Measurements from ENCODE around the gene GTPBP4.

GRCh38 chr10:1047937-1048336, 59.7 kb downstream of the GTPBP4 start:
- TF ChIP-seq CTCF (optimal IDR thresholded peaks at IDR 0.05 in 1 of 3, IDR thresholded peaks at IDR 0.05 in 1 of 3, conservative IDR thresholded peaks at IDR 0.05 in 1 of 3; ENCODE audit: extremely low read depth in 1 of 3, insufficient read depth in 2 of 3, low read length in 3 of 3), result no peak
- no peak for TF ChIP-seq EZH2 (IDR thresholded peaks at IDR 0.05; ENCODE audit: low read length)
